ENCODE results near the gene ZNF497. TPM values are rescaled to one million over a fixed set of nuclear protein-coding genes. Genes with fewer than 3 reads are reported as not detected.
"Not testable (repeated sequence)": the region's sequence is repeated elsewhere in the genome, so short reads cannot be mapped to it uniquely, and the experiment has no call there.

The ZNF497 gene
- total RNA-seq, 8 experiments from 2014 or later: 0.61 to 10.2 (median 5.3) TPM

DNA sequence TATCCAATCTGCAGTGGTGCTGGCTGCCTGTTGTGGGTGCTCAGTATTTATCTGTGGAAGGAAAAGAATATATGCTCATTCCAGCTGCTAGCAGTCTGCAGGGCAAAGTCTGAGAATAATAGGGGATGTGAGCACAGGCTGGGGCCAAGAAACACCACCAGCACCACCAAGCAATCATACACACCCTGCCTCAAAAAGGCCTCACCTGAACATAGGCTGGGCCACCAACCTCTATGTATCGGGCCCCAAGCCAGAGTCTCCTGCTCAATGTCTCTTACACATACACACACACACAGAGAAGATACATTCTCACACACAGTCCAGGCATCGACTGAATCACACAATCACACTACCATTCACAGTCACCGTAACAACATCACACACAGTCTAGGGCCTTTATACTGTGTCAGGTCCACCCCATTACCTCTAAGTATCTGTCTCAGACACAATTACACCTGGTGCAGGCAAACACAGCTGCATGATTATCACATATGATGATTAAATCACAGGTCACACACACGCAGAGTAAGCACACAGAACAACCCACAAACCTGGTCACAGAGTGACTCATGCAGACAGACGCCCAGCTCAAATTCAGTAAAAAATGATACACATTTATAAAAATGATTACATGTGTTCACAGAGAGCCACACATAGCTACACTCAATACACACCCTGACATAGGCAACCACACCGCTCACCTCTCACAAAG is 37.1 kb downstream of the ZNF497 start:
- in situ Hi-C loops (cut with MboI; ENCODE audit: low pct_unique_long_range_greater_than_20kb in 2 of 9, low sequenced_read_pairs in 9 of 9, unreplicated experiment in 9 of 9): no loop called here
- peak overlapping the region in 1 of 2 donors; percentile 60 for H3K27ac ChIP-seq
- H3K4me1 ChIP-seq (replicated peaks in 1 of 2): peaks cover 14 to 21% of the 10 kb centered on the region in 2 donors
- H3K4me3 ChIP-seq: peak overlapping the region; percentile 60 to 94 (median 65)
- 67 to 100% (median 90%) methylated on average over 1 to 5 of the region's 6 CpGs; no CpG with 5 or more reads in 2 of the 10 experiments for WGBS, 10 experiments
- ATAC-seq (replicated peaks in 6 of 8): no peak

DNA sequence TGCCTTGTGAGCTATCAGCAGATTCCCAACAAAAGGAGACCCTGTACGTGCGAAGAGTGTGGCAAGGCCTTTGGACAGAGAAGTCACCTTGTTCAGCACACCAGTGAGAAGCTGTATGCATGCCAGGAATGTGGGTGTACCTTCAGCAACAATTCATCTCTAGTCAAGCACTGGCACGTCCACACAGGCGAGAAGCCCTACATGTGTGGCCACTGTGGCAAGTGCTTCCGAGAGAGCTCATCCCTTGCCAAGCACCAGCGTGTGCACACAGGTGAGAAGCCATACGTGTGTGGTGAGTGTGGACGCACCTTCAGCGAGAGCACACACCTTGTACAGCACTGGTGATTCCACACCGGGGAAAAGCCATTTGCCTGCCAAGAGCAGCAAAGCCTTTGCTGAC is 43.3 kb downstream of the ZNF497 start:
- peak in 4 of 8 experiments; percentile 7 to 35 (median 25) for ATAC-seq (replicated peaks in 6 of 8)
- in situ Hi-C loops (cut with MboI; ENCODE audit: low pct_unique_long_range_greater_than_20kb in 2 of 9, low sequenced_read_pairs in 9 of 9, unreplicated experiment in 9 of 9): no loop called here

DNA sequence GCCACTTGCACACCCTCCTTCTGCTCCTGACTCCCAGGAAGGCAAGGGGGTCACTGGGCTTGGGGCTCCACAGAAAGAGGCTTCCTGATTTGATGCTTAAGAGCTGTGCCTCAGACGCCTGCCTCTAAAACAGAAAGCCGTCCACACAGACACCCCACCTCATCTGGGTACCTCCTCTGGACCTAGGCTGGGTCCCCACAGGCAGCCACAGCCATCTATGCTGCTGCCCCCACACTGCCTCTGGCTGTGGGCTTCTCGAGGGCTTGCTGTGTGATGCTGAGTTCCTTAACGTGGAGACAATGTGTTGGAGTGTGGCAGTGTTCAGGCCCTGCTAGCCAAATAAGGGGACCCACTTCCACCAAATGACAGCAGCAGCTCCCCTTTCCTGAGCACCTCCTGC is 44.3 kb downstream of the ZNF497 start:
- ATAC-seq (replicated peaks in 6 of 8): no peak
- in situ Hi-C loops (cut with MboI; ENCODE audit: low pct_unique_long_range_greater_than_20kb in 2 of 9, low sequenced_read_pairs in 9 of 9, unreplicated experiment in 9 of 9): no loop called here
- no peak overlapping the region for H3K4me3 ChIP-seq
- H3K27ac ChIP-seq: no peak overlapping the region
- no peaks in the 10 kb centered on the region for H3K4me1 ChIP-seq (replicated peaks in 1 of 2)
- 67 to 100% methylated on average over 1 to 2 of the region's 4 CpGs; no CpG with 5 or more reads in 8 of the 10 experiments for WGBS, 10 experiments

More for the DNA sequence above, 43.3 kb downstream of the ZNF497 start:
- Histone ChIP-seq H3K4me1 (replicated peaks in 1 of 2) (no peaks in the 10 kb centered on the region), H3K27ac (no peak overlapping the region), H3K4me3 (no peak overlapping the region)
- 61 to 100% (median 98%) methylated on average over 1 to 6 of the region's 10 CpGs; no CpG with 5 or more reads in 6 of the 10 experiments for WGBS, 10 experiments

DNA sequence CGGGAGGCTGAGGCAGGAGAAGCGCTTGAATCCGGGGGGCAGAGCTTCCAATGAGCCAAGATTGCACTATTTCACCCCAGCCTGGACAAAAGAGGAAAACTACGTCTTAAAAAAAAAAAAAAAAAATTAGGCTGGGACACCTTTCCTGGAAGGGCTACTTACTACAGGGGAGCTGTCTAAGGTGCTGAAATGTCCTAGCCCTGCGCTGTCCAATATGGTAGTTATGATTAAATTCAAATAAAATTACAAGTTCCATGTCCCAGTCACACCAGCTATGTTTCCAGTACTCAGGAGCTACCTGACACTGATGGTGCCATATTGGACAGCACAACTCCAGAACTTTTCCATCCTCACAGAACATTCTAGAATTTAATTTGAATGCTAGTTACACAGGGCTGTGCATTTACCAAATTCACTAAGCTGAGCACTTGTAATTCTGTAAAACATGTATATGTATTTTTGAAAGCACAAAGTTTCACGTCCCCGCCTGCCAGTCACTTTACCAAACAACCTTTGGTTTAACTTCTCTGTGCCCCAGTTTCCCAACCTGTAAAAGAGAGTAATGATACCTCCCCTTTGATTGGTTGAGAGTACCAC is 45.0 kb downstream of the ZNF497 start:
- Histone ChIP-seq H3K27ac (no peak overlapping the region), H3K4me3 (no peak overlapping the region), H3K4me1 (replicated peaks in 1 of 2) (no peaks in the 10 kb centered on the region)
- in situ Hi-C loops (cut with MboI; ENCODE audit: low pct_unique_long_range_greater_than_20kb in 2 of 9, low sequenced_read_pairs in 9 of 9, unreplicated experiment in 9 of 9): no loop called here
- ATAC-seq (replicated peaks in 6 of 8): peak in 3 of 8 experiments; percentile 37 to 69 (median 48)
- whole genome bisulfite sequencing, 10 experiments: 61 to 96% (median 86%) methylated on average over 3 to 7 of the region's 7 CpGs; no CpG with 5 or more reads in 3 of the 10 experiments

DNA sequence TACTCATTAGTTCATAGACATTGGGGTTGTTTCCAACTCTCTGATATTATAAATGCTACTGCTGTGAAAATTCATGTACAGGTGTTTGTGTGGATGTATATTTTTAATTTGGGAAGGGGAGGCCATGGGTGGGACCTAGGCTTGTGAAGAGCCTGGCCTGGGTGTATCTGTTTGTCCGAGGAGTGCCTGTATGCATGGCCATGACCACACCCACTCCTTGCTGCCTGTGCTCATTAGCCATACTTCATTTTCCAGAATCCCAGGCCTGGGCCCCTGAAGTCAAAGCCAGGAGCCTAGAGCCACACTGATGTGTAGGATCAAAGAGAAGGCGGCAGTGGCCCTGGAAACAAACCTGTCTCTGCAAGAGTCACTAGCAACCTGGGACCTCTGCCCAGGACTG is 47.0 kb downstream of the ZNF497 start:
- no peaks in the 10 kb centered on the region for H3K4me1 ChIP-seq (replicated peaks in 1 of 2)
- 0 to 100% (median 80%) methylated on average over 1 of the region's 2 CpGs; no CpG with 5 or more reads in 5 of the 10 experiments for WGBS, 10 experiments
- no peak overlapping the region for H3K4me3 ChIP-seq
- H3K27ac ChIP-seq: no peak overlapping the region
- peak in 3 of 8 experiments; percentile 15 to 82 (median 72) for ATAC-seq (replicated peaks in 6 of 8)
- in situ Hi-C loops (cut with MboI; ENCODE audit: low pct_unique_long_range_greater_than_20kb in 2 of 9, low sequenced_read_pairs in 9 of 9, unreplicated experiment in 9 of 9): no loop called here

DNA sequence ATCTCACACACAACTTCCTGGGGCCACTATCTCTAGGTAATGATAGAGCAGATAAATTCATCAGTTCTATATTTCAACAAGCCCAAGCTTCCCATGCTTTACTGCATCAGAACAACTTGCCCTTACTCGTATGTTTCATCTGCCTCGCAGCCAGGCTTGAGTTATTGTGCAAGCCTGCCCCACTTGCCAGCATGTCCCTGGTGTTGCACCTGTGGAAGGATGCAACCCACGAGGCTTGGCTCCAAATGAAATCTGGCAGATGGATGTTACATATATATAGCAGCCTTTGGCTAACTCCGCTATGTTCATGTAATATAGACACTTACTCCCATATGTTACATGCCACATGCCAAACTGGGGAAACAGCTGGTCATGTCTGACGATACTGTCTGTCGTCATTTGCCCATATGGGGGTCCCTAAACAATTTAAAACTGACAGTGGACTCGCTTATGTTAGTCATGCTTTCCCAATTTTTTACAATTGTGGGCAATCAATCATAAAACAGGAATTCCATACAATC is 51.1 kb downstream of the ZNF497 start:
- H3K4me3 ChIP-seq: no peak overlapping the region
- no peak for ATAC-seq (replicated peaks in 6 of 8)
- peaks cover 2 to 19% of the 10 kb centered on the region in 2 donors for H3K4me1 ChIP-seq (replicated peaks in 1 of 2)
- 54 to 100% (median 91%) methylated on average over 1 to 6 of the region's 7 CpGs for WGBS, 10 experiments
- H3K27ac ChIP-seq: no peak overlapping the region
- in situ Hi-C loops (cut with MboI; ENCODE audit: low pct_unique_long_range_greater_than_20kb in 2 of 9, low sequenced_read_pairs in 9 of 9, unreplicated experiment in 9 of 9): no loop called here

DNA sequence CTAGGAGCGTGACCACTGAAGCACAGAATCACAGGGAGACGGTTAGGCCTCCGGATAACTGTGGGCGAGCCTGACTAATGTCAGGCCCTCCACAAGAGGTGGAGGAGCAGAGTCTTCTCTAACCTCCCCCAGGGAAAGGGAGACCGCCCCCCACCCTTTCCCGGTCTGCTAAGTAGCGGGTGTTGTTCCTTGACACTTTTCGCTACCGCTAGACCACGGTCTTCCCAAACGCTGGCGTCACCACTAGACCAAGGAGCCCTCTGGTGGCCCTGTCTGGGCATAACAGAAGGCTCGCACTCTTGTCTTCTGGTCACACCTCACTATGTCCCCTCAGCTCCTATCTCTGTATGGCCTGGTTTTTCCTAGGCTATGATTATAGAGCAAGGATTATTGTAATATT is 51.9 kb downstream of the ZNF497 start:
- in situ Hi-C loops (cut with MboI; ENCODE audit: low pct_unique_long_range_greater_than_20kb in 2 of 9, low sequenced_read_pairs in 9 of 9, unreplicated experiment in 9 of 9); H3K4me3 ChIP-seq; H3K27ac ChIP-seq: not testable (repeated sequence)
- peak in 4 of 8 experiments; percentile 37 to 58 (median 58) for ATAC-seq (replicated peaks in 6 of 8)
- H3K4me1 ChIP-seq (replicated peaks in 1 of 2): peaks cover 8 to 21% of the 10 kb centered on the region in 2 donors
- 50% methylated on average over 4 of the region's 13 CpGs; no CpG with 5 or more reads in 9 of the 10 experiments for WGBS, 10 experiments

DNA sequence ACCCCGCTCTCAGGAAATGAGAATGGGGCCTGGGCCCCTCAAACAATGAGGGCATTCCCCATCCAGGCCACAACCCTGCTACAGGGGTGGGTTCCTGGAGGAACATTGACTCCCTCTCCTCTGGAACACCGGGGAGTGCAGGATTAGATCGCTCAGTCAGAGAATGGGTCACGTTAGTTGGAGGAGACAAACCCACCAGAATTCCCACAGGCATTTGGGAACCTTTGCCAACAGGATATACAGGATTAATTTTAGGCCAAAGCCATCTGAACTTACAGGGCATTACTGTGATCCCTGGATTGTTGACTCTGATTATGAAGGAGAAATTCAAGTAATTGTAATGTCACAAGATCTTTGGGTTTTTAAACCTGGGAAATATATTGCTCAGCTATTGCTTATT is 54.8 kb downstream of the ZNF497 start:
- Histone ChIP-seq H3K4me3 (no peak overlapping the region), H3K27ac (peak overlapping the region in 1 of 2 donors; percentile 82), H3K4me1 (replicated peaks in 1 of 2) (peaks cover 13 to 28% of the 10 kb centered on the region in 2 donors)
- no peak for ATAC-seq (replicated peaks in 6 of 8)
- WGBS, 10 experiments: 64 to 100% (median 100%) methylated on average over 1 to 3 of the region's 4 CpGs; no CpG with 5 or more reads in 5 of the 10 experiments
- in situ Hi-C loops (cut with MboI; ENCODE audit: low pct_unique_long_range_greater_than_20kb in 2 of 9, low sequenced_read_pairs in 9 of 9, unreplicated experiment in 9 of 9): no loop called here

DNA sequence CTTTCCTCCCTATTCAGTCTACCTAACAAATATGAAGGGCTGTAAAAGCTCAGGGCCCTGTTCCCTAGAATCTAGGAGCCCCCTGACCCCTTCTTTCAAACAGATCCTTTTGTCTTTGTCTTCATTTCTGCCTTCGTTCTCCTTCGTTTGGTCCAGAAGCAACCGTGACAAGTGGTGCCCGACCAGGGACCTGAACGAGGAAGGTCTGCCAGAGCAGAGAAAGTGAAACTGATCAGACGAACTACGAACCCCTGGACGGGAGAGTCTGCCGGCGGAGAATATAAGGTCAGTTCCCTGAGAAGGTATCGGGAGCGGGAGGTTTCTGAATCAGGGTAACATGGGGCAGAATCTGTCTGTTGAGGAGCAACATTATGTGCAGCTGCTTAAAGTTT is 56.6 kb downstream of the ZNF497 start:
- in situ Hi-C loops (cut with MboI; ENCODE audit: low pct_unique_long_range_greater_than_20kb in 2 of 9, low sequenced_read_pairs in 9 of 9, unreplicated experiment in 9 of 9): no loop called here
- 0 to 92% (median 31%) methylated on average over 1 to 12 of the region's 12 CpGs; no CpG with 5 or more reads in 2 of the 10 experiments for WGBS, 10 experiments
- peaks cover 13 to 28% of the 10 kb centered on the region in 2 donors for H3K4me1 ChIP-seq (replicated peaks in 1 of 2)
- no peak for ATAC-seq (replicated peaks in 6 of 8)
- peak overlapping the region; percentile 79 to 82 for H3K27ac ChIP-seq
- peak overlapping the region; percentile 82 to 93 (median 89) for H3K4me3 ChIP-seq

DNA sequence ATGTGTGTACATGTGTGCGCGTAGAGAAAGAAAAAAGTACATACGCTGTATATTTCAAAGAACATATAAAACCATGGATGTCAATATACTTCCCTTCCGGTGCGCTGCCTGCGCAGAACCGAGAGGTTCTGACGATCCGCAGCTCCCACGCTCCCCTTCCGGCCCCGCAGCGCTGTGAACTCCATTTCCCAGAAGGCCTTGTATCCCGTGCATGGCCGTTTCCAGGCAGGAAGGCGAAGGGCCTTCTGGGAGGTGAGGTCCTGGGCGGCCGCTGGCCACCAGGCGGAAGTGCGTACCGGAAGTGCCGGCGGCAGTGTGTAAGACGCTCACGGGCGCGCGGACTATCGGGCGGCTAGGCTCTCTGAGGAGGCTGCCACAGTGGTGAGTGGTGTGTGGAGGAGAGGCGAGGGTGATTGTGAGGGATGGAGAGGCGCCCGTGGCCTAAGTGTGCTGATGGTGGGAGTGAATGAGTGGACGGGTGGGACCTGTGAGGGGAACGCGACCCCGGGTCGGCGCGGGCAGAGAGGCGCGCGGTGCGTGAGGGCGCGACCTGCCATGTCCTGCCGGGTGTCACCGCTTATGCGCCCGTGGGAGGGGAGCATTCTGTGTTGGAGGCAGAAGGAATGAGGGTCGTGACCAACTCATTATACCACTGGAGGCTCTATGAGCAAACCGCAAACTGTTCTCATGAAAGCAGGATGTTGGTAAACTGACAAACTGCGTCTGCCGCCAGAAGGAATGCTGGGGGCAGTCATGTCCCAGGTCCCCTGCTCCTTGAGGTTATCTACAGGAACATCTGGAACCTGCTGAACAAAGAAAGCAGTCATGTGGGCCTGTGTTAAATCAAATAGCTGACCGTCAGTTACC is 57.3 kb downstream of the ZNF497 start, which contains the start of gene ERVK3-1:
ERVK3-1 (plus strand) TSS at position 313 of the 867 bp plus-strand sequence. CDS start 6,792 bp downstream, outside the sequence.
- Histone ChIP-seq H3K4me3 (peak within 1 kb of the TSS; percentile 82 to 93 (median 89)), H3K27ac (peak within 1 kb of the TSS; percentile 79 to 82), H3K4me1 (replicated peaks in 1 of 2) (peaks cover 13 to 28% of the 10 kb centered on the region in 2 donors)
- ATAC-seq (replicated peaks in 6 of 8): peak; percentile 95 to 99 (median 98)
- WGBS, 10 experiments: 0 to 9% (median 0%) methylated on average over 3 to 16 of the region's 55 CpGs; no CpG with 5 or more reads in 3 of the 10 experiments
- in situ Hi-C loops (cut with MboI; ENCODE audit: low pct_unique_long_range_greater_than_20kb in 2 of 9, low sequenced_read_pairs in 9 of 9, unreplicated experiment in 9 of 9): no loop called here

DNA sequence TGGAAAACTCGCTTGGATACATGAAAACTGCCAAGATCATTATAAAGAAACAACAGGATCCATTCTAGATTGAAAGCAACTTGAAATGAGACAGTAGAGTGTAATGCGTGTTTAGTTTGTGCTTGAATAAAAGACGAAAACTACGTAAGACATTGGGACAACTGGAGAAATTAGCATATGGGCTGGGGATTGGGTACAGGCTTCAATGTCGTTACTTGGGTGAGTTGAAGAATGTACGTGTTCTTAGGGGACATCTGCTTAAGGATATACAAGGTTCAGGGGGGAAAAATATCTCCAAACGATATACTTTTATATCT is 57.8 kb downstream of the ZNF497 start:
- Histone ChIP-seq H3K4me3 (peak overlapping the region; percentile 82 to 93 (median 89)), H3K4me1 (replicated peaks in 1 of 2) (peaks cover 13 to 28% of the 10 kb centered on the region in 2 donors), H3K27ac (peak overlapping the region; percentile 13 to 68)
- in situ Hi-C loops (cut with MboI; ENCODE audit: low pct_unique_long_range_greater_than_20kb in 2 of 9, low sequenced_read_pairs in 9 of 9, unreplicated experiment in 9 of 9): no loop called here
- ATAC-seq (replicated peaks in 6 of 8): peak; percentile 9 to 57 (median 44)
- 8 to 50% (median 19%) methylated on average over 4 to 7 of the region's 7 CpGs; no CpG with 5 or more reads in 1 of the 10 experiments for WGBS, 10 experiments

Measured in motor neuron (in vitro differentiated cells).